Effector memory CD4-positive, alpha-beta T cell (primary cell): Measurements from ENCODE around the gene DOCK7.

Experiments used
- DNase-seq, 3 donors: peaks; one replicate each; pipeline ENCODE4 v3.0.0-alpha.2; 2020
- H3K27ac ChIP-seq: 2 replicates; pipeline ENCODE4 v1.7.0; 2013; ENCODE audit warnings: mild to moderate bottlenecking, low read length, moderate library complexity; ENCODE audit not compliant: insufficient read depth, poor library complexity, severe bottlenecking
- H3K27me3 ChIP-seq: replicated peaks from 2 replicates; pipeline ENCODE4 v1.7.0; 2013; ENCODE audit warnings: mild to moderate bottlenecking, low read length; ENCODE audit not compliant: insufficient read depth, control insufficient read depth, poor library complexity, severe bottlenecking
- H3K36me3 ChIP-seq: 2 replicates; pipeline ENCODE4 v1.7.0; 2013; ENCODE audit warnings: mild to moderate bottlenecking, low read length, moderate library complexity; ENCODE audit not compliant: control insufficient read depth, insufficient read depth
- H3K4me1 ChIP-seq: 2 replicates; pipeline ENCODE4 v1.7.0; 2013; ENCODE audit warnings: low read length, mild to moderate bottlenecking; ENCODE audit not compliant: control insufficient read depth, insufficient read depth, poor library complexity, severe bottlenecking
- H3K4me3 ChIP-seq: 2 replicates; pipeline ENCODE4 v1.7.0; 2013; ENCODE audit warnings: low read length, low read depth, mild to moderate bottlenecking; ENCODE audit not compliant: insufficient read depth, poor library complexity, severe bottlenecking
- H3K9me3 ChIP-seq: 2 replicates; pipeline ENCODE4 v1.7.0; 2013; ENCODE audit warnings: mild to moderate bottlenecking, low read length, moderate library complexity; ENCODE audit not compliant: control insufficient read depth
- total RNA-seq, 3 donors: gene quantifications; one replicate each; lab custom pipeline; 2026; lab: John Stamatoyannopoulos, UW

Gene DOCK7
- total RNA-seq = 17.5 to 24.5 (median 21.9) reads per million in 3 donors

- DNase-seq = peak; percentile 14 to 36 (median 25)
- peak within 1 kb of the TSS; percentile 57 for H3K27ac ChIP-seq
- H3K9me3 ChIP-seq = no peaks in the 10 kb centered on the region
- H3K4me3 ChIP-seq = peak within 1 kb of the TSS; percentile 86
- no peaks in the 10 kb centered on the region for H3K4me1 ChIP-seq
- no peaks in the 10 kb centered on the region for H3K27me3 ChIP-seq
- H3K36me3 ChIP-seq = no peaks in the 10 kb centered on the region
These were observed at the start of gene DOCK7 for GRCh38 chr1:62687903-62688686. DOCK7 (minus strand) TSS chr1:62688386; CDS start chr1:62688264, 122 bp downstream.

GRCh38 chr1:62735491-62736171 is 47.4 kb upstream of the DOCK7 start:
- no peak overlapping the region for H3K27ac ChIP-seq
- no peak for DNase-seq
- H3K27me3 ChIP-seq = no peaks in the 10 kb centered on the region

GRCh38 chr1:62732331-62732730 is 44.1 kb upstream of the DOCK7 start:
- Histone ChIP-seq H3K27ac (no peak overlapping the region), H3K27me3 (no peaks in the 10 kb centered on the region), H3K4me1 (no peaks in the 10 kb centered on the region), H3K9me3 (no peaks in the 10 kb centered on the region), H3K36me3 (no peaks in the 10 kb centered on the region), H3K4me3 (no peak overlapping the region)
- no peak for DNase-seq

More at GRCh38 chr1:62735491-62736171, 47.4 kb upstream of the DOCK7 start:
- Histone ChIP-seq H3K36me3 (no peaks in the 10 kb centered on the region), H3K4me1 (no peaks in the 10 kb centered on the region), H3K4me3 (no peak overlapping the region), H3K9me3 (no peaks in the 10 kb centered on the region)

GRCh38 chr1:62728963-62729362 is 40.8 kb upstream of the DOCK7 start:
- Histone ChIP-seq H3K27me3 (no peaks in the 10 kb centered on the region), H3K4me3 (no peak overlapping the region), H3K4me1 (no peaks in the 10 kb centered on the region), H3K36me3 (no peaks in the 10 kb centered on the region), H3K27ac (no peak overlapping the region), H3K9me3 (no peaks in the 10 kb centered on the region)
- DNase-seq = no peak

GRCh38 chr1:62727656-62728407 is 39.6 kb upstream of the DOCK7 start:
- DNase-seq = no peak
- Histone ChIP-seq H3K4me1 (no peaks in the 10 kb centered on the region), H3K27ac (no peak overlapping the region)

GRCh38 chr1:62726011-62726442 is 37.8 kb upstream of the DOCK7 start:
- DNase-seq = no peak
- Histone ChIP-seq H3K9me3 (no peaks in the 10 kb centered on the region), H3K27me3 (no peaks in the 10 kb centered on the region), H3K4me3 (no peak overlapping the region), H3K27ac (no peak overlapping the region), H3K36me3 (no peaks in the 10 kb centered on the region), H3K4me1 (no peaks in the 10 kb centered on the region)

More at GRCh38 chr1:62727656-62728407, 39.6 kb upstream of the DOCK7 start:
- no peaks in the 10 kb centered on the region for H3K36me3 ChIP-seq
- no peak overlapping the region for H3K4me3 ChIP-seq
- no peaks in the 10 kb centered on the region for H3K9me3 ChIP-seq
- H3K27me3 ChIP-seq = no peaks in the 10 kb centered on the region

- Histone ChIP-seq H3K36me3 (no peaks in the 10 kb centered on the region), H3K9me3 (no peaks in the 10 kb centered on the region), H3K27ac (no peak overlapping the region), H3K4me3 (no peak overlapping the region), H3K4me1 (no peaks in the 10 kb centered on the region), H3K27me3 (no peaks in the 10 kb centered on the region)
- DNase-seq = no peak
These were observed 37.1 kb upstream of the DOCK7 start for GRCh38 chr1:62725255-62725654.

GRCh38 chr1:62724430-62724829 is 36.2 kb upstream of the DOCK7 start:
- Histone ChIP-seq H3K4me3 (no peak overlapping the region), H3K27ac (no peak overlapping the region), H3K27me3 (no peaks in the 10 kb centered on the region), H3K9me3 (no peaks in the 10 kb centered on the region), H3K4me1 (no peaks in the 10 kb centered on the region), H3K36me3 (no peaks in the 10 kb centered on the region)
- DNase-seq = no peak

- H3K9me3 ChIP-seq = no peaks in the 10 kb centered on the region
These were observed 35.7 kb upstream of the DOCK7 start for GRCh38 chr1:62723883-62724282.

More at GRCh38 chr1:62723883-62724282, 35.7 kb upstream of the DOCK7 start:
- H3K4me1 ChIP-seq = no peaks in the 10 kb centered on the region
- H3K36me3 ChIP-seq = no peaks in the 10 kb centered on the region
- no peak overlapping the region for H3K27ac ChIP-seq
- H3K4me3 ChIP-seq = no peak overlapping the region
- no peaks in the 10 kb centered on the region for H3K27me3 ChIP-seq
- DNase-seq = no peak
